Omental fat pad (tissue), 4 donors: ENCODE results near the gene XPR1. TPM values are rescaled to one million over a fixed set of nuclear protein-coding genes. Genes with fewer than 3 reads are reported as not detected.

Source experiments
- ATAC-seq: fragments of 150-250 bp; one replicate; pipeline ENCODE4 v1.9.1; 2016; ENCODE audit warnings: mild to moderate bottlenecking, moderate library complexity; ENCODE audit not compliant: low FRiP score
- DNase-seq: peaks from one replicate; pipeline ENCODE4 v3.0.0-alpha.2; 2019; ENCODE audit warnings: low spot score
- CTCF ChIP-seq, 3 donors: fragments of 450-650 bp; IDR thresholded peaks; one replicate each; pipeline ENCODE4 v1.5.1; 2016 to 2017; ENCODE audit warnings: antibody characterized with exemption in 3 of 3, mild to moderate bottlenecking in 3 of 3, moderate library complexity in 2 of 3
- total RNA-seq, 4 donors: library from RNA; depleted of rRNA; stranded (reverse); fragments of >200 nt; gene quantifications; one replicate each; pipeline ENCODE4 v1.1.0, GENCODE V29; 2016

XPR1 gene
- total RNA-seq, 4 donors from 2014 or later, result 18.2 to 24.7 (median 20.0) TPM

- ATAC-seq, result no peak
- TF ChIP-seq CTCF (IDR thresholded peaks at IDR 0.05), result no peak
- DNase-seq, result no peak
Measured at GRCh38 chr1:180734366-180734765, 102.5 kb downstream of the XPR1 start.

GRCh38 chr1:180742663-180743062, 110.8 kb downstream of the XPR1 start:
- DNase-seq (no peak), ATAC-seq (no peak)
- no peak for TF ChIP-seq CTCF (IDR thresholded peaks at IDR 0.05)

GRCh38 chr1:180743868-180744267, 112.0 kb downstream of the XPR1 start:
- ATAC-seq, result no peak
- TF ChIP-seq CTCF (IDR thresholded peaks at IDR 0.05), result no peak
- no peak for DNase-seq

GRCh38 chr1:180745098-180745497, 113.3 kb downstream of the XPR1 start:
- TF ChIP-seq CTCF (IDR thresholded peaks at IDR 0.05), result no peak
- DNase-seq (no peak), ATAC-seq (no peak)

GRCh38 chr1:180751921-180752320, 120.1 kb downstream of the XPR1 start:
- no peak for TF ChIP-seq CTCF (IDR thresholded peaks at IDR 0.05)
- no peak for DNase-seq
- no peak for ATAC-seq

- ATAC-seq (no peak), DNase-seq (no peak)
- TF ChIP-seq CTCF (IDR thresholded peaks at IDR 0.05), result no peak
Measured at GRCh38 chr1:180754453-180754852, 122.6 kb downstream of the XPR1 start.

- TF ChIP-seq CTCF (IDR thresholded peaks at IDR 0.05), result no peak
- DNase-seq (no peak), ATAC-seq (no peak)
Measured at GRCh38 chr1:180757657-180758056, 125.8 kb downstream of the XPR1 start.
